GM10847 (cell line): ENCODE measurements around the gene SEMA4D.

Source experiments
- POLR2A ChIP-seq: IDR thresholded peaks from 2 replicates; pipeline ENCODE4 v1.6.1; 2011; ENCODE audit not compliant: insufficient read length; ENCODE audit errors: extremely low read depth

SEMA4D gene

DNA sequence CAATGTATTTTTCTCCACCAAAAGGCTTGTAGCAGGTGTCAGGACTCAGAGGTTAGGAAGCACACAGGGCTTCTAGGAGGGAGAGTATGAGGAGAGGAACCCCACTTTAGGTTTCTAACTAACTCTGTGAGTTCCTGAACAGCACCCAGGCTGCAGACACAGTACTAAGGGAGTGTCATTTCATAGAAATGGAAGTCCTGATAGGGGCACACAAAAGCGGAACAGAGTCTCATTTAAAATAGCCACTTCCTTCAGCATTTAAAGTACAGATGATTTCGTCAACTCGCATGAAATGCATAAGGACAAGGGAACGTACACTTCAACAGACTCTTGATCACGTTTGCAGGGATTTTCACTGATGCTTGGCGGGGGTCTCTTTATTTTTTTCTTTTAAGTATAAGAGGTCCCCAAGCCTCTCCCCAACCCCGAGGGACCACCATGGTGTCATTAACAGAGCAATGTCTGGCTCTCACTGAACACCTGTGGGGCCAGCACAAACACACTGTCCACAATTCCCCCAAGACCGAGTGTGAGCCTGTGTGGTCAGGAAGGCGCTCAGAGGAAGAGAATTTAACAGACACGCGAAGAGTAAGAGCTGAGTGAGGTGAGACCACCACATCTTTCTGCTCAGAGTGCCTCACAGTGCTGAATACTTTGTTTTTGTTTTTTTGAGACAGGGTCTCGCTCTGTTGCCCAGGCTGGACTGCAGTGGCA, 97.4 kb downstream of the SEMA4D start:
- TF ChIP-seq POLR2A = no peak

DNA sequence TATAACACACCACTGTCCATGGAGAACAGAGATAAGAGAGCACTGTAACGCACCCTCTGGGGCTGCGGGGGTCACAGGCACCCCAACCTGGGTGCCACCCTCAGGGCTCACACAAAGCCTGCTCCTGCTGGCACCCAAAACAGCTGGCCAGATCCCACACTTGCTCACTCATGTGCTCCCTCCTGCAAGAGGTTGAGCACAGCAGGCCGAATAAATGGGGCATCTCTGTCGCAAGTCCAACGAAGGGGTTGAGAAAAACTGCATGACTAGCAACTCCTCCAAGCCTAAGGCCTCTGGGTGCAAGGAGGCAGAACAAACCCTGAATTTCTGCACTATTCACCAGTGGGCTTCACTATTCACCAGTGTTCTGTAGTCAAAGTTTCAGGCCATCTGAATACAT, 99.3 kb downstream of the SEMA4D start:
- TF ChIP-seq POLR2A = no peak

DNA sequence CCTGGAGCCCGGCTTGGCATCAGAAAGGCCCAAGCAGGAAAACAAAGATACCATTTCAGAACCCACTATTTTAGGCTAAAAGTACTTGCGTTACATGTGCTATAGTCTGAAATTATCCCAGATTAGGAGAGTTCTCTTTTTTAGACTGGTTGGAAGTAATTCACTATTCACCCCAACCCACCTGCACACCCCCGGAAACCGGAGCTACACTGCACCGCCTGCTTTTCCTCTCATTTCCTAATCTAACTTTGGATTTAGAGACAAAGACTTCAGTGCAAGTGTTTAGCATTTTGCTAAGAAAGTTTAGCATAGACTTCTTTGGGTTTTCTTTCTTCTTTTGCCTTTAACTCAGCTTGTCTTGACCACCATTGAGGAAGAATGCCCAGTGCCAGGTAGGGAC, 100.4 kb downstream of the SEMA4D start:
- TF ChIP-seq POLR2A = no peak

DNA sequence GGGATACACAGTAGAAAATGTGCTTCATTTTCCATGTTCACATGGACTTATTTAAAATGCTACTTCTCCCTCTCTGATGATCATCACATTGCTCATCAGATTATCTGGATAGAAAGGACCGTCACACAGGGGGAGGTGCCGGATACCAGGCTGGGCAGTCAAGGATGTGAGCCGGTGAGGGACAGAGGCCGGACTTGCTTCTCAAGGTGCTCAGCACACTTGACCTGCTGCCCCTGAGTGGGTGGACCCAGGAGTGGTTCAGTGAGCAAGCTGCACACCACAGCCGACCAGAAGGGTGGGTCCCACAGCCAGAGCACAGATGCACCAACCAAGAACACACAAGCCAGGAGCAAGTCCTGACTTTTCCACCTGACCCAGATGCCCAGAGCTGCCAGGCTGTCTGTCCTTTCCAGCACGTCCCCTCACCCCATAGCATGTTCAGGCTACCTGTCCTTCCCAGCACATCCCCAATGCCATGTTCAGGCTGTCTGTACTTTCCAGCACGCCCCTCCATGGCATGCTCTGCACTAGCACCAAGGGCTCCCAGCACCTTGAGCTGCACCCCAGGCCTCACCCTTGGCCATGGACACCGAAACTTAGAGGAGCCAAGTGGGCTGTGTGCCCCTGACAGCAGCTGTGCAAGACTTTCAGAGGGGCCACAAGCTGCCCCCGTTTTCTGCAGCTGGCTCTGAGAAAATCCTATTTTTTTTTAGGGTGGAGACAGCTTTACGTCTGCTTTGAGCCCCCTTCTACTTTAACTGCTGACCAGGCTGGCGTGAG, 101.8 kb downstream of the SEMA4D start:
- TF ChIP-seq POLR2A = no peak

DNA sequence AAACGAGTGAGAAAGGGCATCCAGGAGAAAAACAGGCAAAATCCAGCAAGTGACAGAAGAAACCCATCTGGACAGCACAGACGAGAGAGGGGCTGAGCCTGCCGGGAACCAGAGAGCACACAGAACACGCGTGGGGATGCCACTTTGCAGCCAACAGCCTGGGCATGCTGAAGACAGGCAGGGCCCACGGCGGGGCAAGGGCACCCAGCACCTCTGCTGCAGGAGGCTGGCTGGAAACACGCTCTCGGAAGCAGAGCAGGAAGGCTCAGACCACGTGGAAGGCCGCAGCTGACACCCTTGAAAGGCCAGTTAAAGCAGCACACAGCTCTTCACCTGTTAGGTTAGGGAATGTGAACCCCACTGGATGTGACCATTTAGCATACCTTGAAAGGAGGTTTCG, 103.5 kb downstream of the SEMA4D start:
- TF ChIP-seq POLR2A = no peak

DNA sequence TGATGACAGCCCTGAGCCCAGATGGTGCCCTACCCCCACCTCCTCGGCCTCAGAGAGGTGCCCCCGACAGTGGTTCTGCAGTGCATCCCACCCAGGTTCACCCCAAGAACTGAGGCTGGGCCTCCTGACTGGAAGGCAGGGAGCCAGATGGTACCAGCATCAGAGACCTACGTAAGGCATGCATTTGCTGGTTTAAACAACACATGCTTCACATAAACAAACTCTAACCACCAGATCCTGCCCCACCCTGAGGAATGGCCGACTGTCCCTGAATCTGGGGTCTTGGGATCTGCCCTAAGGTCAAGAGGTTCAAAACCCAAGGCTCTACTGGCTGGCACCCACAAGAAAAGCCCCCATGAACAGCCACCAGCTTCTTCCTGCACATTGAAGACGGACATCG, 106.3 kb downstream of the SEMA4D start:
- no peak for TF ChIP-seq POLR2A

DNA sequence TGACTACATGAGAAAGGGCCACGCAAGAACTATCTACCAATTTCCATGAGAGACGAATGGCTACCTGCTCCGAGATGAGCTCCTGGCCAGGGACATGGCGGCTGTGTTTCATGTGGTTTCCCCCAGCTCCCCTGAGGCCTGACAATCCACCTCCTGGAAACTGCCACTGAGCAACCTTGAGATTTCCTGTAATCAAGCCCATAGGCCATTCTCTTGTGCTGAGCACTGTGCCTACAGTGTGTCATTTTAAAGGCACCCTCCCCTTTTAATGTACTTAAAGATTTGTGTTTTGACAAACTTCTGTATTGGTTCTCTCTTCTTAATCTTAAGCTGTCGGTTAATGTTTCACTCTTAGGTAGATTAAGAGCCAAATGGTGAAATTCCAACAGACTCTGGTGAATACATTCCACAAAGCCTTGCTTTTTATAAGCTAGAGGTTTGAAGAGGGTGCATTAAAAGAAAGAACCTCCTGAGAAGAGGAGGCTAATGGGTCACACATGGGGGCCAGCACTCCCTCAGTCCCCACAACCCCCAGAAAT, 107.3 kb downstream of the SEMA4D start:
- no peak for TF ChIP-seq POLR2A

DNA sequence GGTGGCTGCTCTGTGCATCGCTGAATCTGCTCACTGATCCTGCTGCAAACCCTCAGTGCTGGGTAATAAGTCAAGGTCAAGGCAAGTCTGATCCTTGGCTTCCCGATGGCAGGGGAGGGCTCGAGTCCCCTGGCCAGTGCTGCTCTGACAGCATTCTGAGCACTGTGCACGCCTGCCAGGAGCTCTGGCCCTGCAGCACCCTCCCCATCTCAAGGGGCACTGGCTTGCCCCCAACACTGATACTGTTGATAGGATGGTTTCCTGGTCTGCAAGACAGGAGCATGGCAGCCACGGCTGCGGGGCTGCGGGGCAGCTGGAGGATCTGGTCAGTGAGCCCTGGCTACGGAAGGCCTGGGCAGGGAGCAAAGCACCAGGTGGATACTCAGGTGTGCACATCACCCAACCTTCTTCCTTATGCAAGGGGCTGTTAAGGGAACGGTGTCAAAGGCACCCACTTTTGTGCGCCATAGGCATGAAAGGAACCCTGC, 107.8 kb downstream of the SEMA4D start:
- no peak for TF ChIP-seq POLR2A

DNA sequence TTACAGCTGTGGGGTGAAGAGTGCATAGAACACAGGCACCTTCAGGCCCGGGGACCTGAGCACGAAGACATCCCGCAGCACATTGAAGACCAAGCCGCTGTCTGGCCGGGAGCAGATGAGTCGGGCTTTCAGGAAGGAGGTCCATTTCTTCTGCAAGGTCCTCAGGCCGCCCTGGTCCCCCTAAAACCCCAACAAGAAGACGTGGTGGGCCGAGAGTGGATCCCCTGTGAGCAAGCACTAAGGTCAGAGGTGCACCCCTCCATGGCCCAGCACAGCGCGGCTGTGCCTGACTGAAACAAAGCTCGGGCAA, 109.1 kb downstream of the SEMA4D start:
- no peak for TF ChIP-seq POLR2A

DNA sequence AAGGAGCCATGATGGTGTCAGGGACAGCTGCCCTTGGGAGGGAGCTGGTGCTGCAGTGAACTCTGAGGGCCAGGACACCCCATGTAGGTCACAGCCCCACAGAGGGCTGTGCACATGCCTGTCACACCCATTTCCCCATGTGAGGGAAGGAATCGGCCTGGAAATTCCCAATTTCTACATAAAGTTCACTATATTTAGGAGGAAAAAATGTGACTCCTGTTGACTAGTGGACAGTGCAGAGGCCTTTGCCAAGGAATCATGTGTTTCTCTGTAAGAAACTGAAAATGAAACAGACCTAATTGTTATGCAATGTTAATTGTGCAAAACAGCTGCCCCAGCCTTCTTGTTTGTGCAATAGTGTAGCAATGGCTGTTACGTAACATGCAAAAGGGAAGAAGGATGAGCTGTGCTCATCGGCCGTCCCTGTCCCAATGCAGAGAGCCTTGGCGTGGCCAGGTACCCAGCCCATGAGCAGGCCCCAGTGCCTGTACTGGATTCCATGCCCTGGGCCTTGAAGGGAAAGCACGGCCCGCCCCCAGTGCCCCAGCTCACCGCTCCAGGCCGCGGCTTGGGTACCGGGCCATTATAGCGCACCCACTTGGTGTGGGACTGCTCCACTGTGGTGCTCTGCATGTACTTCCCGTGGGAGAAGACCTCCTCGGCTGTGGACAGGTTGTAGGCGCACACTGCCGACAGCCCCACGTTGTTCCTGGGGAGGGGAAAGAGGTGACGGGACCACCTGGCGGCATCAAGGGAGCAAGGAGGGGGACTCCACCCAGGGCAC, 109.6 kb downstream of the SEMA4D start:
- TF ChIP-seq POLR2A = no peak

DNA sequence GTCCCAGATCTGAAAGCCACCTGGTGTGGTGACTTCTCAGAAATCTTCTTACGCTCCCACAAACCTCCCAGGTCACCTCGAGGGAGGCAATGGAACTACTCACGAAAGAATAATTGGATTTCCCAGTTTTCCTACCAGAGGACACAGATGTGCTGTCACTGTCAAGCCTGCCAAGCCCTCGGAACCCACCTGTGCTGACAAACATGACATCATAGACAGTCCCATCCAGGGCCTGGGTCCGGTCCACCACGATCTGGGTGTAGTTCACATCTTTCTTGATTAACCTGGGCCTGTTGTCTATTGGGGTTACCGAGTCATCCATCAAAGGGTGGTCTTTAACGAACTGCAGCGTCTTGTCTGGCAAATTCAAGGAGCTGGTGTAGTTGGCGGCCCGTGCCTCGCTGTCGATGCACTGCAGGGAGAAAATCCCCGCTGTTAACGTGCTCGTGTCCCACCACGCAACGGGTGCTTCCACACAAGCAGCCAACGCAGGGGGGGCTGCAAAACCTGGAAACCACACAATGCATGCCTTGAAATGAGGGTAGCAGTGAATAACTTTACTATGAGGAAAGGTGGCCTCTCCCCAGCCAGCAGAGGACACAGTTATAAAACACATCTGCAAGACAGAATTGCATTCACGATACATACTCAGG, 110.6 kb downstream of the SEMA4D start:
- TF ChIP-seq POLR2A = no peak

DNA sequence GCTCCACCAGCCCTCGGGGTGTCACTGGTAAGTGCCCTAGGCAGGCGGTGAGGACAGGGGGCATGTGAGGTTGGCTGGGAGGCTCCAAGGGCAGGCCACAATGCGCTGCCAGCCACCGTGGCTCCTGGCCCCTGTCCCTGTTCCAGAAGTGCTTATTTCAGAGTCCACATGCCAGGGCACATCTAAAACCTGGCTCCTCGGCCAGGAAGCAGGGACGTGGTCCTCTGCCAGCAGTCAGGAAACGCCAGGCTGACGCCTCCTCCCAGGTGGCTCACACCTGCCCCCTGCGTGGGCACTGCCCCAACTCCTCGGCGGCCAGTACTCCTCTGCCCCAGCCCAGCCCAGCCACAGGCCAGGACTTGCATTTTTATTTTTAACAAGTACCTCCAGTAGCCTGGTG, 111.1 kb downstream of the SEMA4D start:
- no peak for TF ChIP-seq POLR2A

DNA sequence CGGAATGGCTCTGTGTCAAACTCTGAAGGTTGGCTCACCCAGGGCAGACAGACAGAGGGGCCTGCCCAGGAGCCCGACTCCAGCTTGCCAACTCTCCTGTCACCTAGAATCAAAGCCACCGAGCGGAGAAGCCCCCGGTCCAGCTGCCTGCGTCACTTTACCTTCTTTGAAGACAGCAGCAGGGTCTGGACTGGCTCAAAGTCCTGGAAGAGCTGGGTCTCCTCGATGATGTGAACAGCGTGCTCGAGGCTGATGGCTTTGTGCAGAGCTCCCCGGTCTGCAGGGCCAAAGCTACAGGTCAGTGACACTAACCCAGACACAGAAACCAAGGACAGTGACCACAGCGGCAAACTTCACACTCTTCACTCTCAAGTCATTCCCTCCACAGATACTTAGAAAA, 111.7 kb downstream of the SEMA4D start:
- TF ChIP-seq POLR2A = no peak

DNA sequence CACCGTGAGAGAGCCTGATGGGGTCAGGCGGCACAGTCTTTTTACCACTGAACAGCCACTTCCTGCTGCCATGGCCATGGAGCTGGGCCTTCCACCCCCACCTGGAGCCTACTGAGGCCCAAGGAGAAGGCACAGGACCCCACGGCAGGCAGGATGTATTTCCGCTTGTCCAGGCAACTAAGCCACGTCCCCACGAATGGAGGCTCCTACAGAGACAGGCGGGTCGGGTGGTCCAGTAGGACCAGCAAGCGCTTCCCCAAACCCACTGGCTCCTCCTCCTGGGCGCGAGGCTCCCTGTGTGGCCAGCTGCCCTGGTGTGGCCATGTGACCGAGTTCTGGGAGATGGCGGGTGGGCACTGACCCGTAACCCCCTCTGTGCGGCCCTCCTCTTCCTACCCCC, 113.1 kb downstream of the SEMA4D start:
- TF ChIP-seq POLR2A = no peak

DNA sequence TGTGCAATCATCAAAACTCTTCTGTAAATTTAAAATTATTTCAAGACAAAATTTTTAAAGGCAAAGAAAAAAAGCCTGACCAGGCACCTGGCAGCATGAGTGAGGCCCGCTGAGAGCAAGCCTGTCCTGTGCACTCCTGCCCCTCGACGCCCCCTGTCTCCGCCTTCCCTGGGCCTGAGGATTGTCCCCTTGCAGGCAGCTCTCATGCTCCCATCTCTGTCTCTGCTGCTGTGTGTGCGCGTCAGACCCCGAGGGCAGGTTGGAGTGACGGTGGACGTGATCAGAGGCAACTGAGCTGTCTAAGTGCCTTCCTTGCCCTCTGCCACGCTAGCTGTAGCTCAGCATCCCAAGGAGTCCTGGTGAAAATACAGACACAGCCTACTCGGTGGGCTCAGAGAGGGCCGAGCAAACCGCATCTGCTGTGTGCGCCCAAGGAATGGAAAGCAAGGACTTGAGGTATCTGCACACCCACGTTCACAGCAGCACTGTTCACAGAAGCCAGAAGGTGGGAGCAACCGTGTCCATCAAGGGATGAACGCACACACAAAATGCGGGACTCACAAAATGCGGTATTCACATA, 114.1 kb downstream of the SEMA4D start:
- TF ChIP-seq POLR2A = no peak
